Loucy (cell line): Measurements from ENCODE around the gene AJAP1.

Source experiments
- H2AFZ ChIP-seq: fragments of 200-600 bp; sonication (generic); 2 replicates; pipeline ENCODE4 v1.6.0; 2016; ENCODE audit warnings: antibody characterized with exemption, mild to moderate bottlenecking, low read length, moderate library complexity
- H3F3A ChIP-seq: fragments of 200-600 bp; 2 replicates; pipeline ENCODE4 v1.6.0; 2016; ENCODE audit warnings: antibody characterized with exemption, low read depth, mild to moderate bottlenecking
- H3K27me3 ChIP-seq: fragments of 200-600 bp; sonication (generic); 2 replicates; pipeline ENCODE4 v1.6.1; 2014; ENCODE audit warnings: low read length, mild to moderate bottlenecking; ENCODE audit not compliant: insufficient read depth, poor library complexity, severe bottlenecking
- H3K36me3 ChIP-seq: fragments of 200-600 bp; sonication (generic); 2 replicates; pipeline ENCODE4 v1.6.1; 2016; ENCODE audit warnings: low read length; ENCODE audit not compliant: insufficient read depth
- H3K4me1 ChIP-seq: fragments of 200-600 bp; sonication (generic); 2 replicates; pipeline ENCODE4 v1.5.1; 2014; ENCODE audit warnings: low read length, mild to moderate bottlenecking; ENCODE audit not compliant: insufficient read depth, poor library complexity, severe bottlenecking
- H3K4me2 ChIP-seq: fragments of 200-600 bp; sonication (generic); 2 replicates; pipeline ENCODE4 v1.6.0; 2014; ENCODE audit warnings: antibody characterized with exemption, low read length, low read depth, mild to moderate bottlenecking; ENCODE audit not compliant: poor library complexity, severe bottlenecking
- H3K4me3 ChIP-seq: fragments of 200-600 bp; sonication (generic); 2 replicates; pipeline ENCODE4 v1.5.1; 2014; ENCODE audit warnings: low read length, mild to moderate bottlenecking, mixed read lengths; ENCODE audit not compliant: poor library complexity, severe bottlenecking
- H3K79me2 ChIP-seq: fragments of 200-600 bp; sonication (generic); 2 replicates; pipeline ENCODE4 v1.6.1; 2014; ENCODE audit warnings: low read length; ENCODE audit not compliant: insufficient read depth
- H3K9ac ChIP-seq: fragments of 200-600 bp; sonication (generic); 2 replicates; pipeline ENCODE4 v1.6.0; 2014; ENCODE audit warnings: mild to moderate bottlenecking, low read depth, low read length, moderate library complexity; ENCODE audit not compliant: poor library complexity, severe bottlenecking
- H3K9me2 ChIP-seq: fragments of 200-600 bp; sonication (generic); replicated peaks from 2 replicates; pipeline ENCODE4 v1.6.1; 2016; ENCODE audit warnings: low read depth, low read length, mixed read lengths
- H3K9me3 ChIP-seq: fragments of 200-600 bp; sonication (generic); 2 replicates; pipeline ENCODE4 v1.6.1; 2014; ENCODE audit warnings: mild to moderate bottlenecking, antibody characterized with exemption, low read length, low read depth; ENCODE audit not compliant: insufficient read depth
- H4K20me1 ChIP-seq: fragments of 200-600 bp; sonication (generic); 2 replicates; pipeline ENCODE4 v1.6.0; 2014; ENCODE audit warnings: antibody characterized with exemption, low read length, mild to moderate bottlenecking; ENCODE audit not compliant: insufficient read depth, poor library complexity, severe bottlenecking
- CTCF ChIP-seq: fragments of 200-600 bp; sonication (generic); conservative IDR thresholded peaks from 2 replicates; pipeline ENCODE4 v1.5.1; 2014; ENCODE audit warnings: mild to moderate bottlenecking, antibody characterized with exemption, low read length
- EZH2phosphoT487 ChIP-seq: fragments of 200-600 bp; IDR thresholded peaks from 2 replicates; pipeline ENCODE4 v1.6.1; 2018; ENCODE audit warnings: antibody characterized with exemption, mild to moderate bottlenecking, moderate library complexity, borderline replicate concordance

The AJAP1 gene

GRCh38 chr1:4769516-4770280, 115.3 kb downstream of the AJAP1 start:
- Histone ChIP-seq H3K27me3 (no peaks in the 10 kb centered on the region), H3K4me2 (no peak overlapping the region), H3K4me3 (no peak overlapping the region), H2AFZ (no peak overlapping the region), H3K9ac (no peak overlapping the region), H3K9me3 (peaks cover 5% of the 10 kb centered on the region; the same call in 1 of the 2 replicates), H3K9me2 (no peaks in the 10 kb centered on the region), H3K79me2 (no peaks in the 10 kb centered on the region), H3K4me1 (no peaks in the 10 kb centered on the region), H3K36me3 (no peaks in the 10 kb centered on the region), H4K20me1 (no peaks in the 10 kb centered on the region), H3F3A (no peaks in the 10 kb centered on the region)
- TF ChIP-seq EZH2phosphoT487 (no peak), CTCF (no peak)

- no peaks in the 10 kb centered on the region for H3F3A ChIP-seq
- H3K4me3 ChIP-seq = no peak overlapping the region
- no peak overlapping the region for H3K4me2 ChIP-seq
- H3K9me3 ChIP-seq = peaks cover 5% of the 10 kb centered on the region; the same call in 1 of the 2 replicates
- H3K9me2 ChIP-seq = no peaks in the 10 kb centered on the region
- H3K9ac ChIP-seq = no peak overlapping the region
- H3K79me2 ChIP-seq = no peaks in the 10 kb centered on the region
- no peaks in the 10 kb centered on the region for H4K20me1 ChIP-seq
- no peak overlapping the region for H2AFZ ChIP-seq
- no peaks in the 10 kb centered on the region for H3K36me3 ChIP-seq
- no peaks in the 10 kb centered on the region for H3K27me3 ChIP-seq
- H3K4me1 ChIP-seq = no peaks in the 10 kb centered on the region
- TF ChIP-seq CTCF = no peak
- TF ChIP-seq EZH2phosphoT487 = no peak
Measured at GRCh38 chr1:4770713-4771112, 116.3 kb downstream of the AJAP1 start.

- H3K9me3 ChIP-seq = peaks cover 5% of the 10 kb centered on the region; the same call in 1 of the 2 replicates
Measured at GRCh38 chr1:4771267-4771666, 116.9 kb downstream of the AJAP1 start.

More at GRCh38 chr1:4771267-4771666, 116.9 kb downstream of the AJAP1 start:
- H3K79me2 ChIP-seq = no peaks in the 10 kb centered on the region
- no peak overlapping the region for H2AFZ ChIP-seq
- H3K9ac ChIP-seq = no peak overlapping the region
- no peak overlapping the region for H3K4me3 ChIP-seq
- H3F3A ChIP-seq = no peaks in the 10 kb centered on the region
- no peak overlapping the region for H3K4me2 ChIP-seq
- H3K27me3 ChIP-seq = no peaks in the 10 kb centered on the region
- H3K9me2 ChIP-seq = no peaks in the 10 kb centered on the region
- H3K4me1 ChIP-seq = no peaks in the 10 kb centered on the region
- TF ChIP-seq CTCF (no peak), EZH2phosphoT487 (no peak)
- H3K36me3 ChIP-seq = no peaks in the 10 kb centered on the region
- no peaks in the 10 kb centered on the region for H4K20me1 ChIP-seq
